ENCODE measurements around the gene PRRT3. TPM values are rescaled to one million over a fixed set of nuclear protein-coding genes. Genes with fewer than 3 reads are reported as not detected.

The PRRT3 gene
- total RNA-seq, 2 experiments from 2014 or later, result 1.4 to 4.3 TPM

DNA sequence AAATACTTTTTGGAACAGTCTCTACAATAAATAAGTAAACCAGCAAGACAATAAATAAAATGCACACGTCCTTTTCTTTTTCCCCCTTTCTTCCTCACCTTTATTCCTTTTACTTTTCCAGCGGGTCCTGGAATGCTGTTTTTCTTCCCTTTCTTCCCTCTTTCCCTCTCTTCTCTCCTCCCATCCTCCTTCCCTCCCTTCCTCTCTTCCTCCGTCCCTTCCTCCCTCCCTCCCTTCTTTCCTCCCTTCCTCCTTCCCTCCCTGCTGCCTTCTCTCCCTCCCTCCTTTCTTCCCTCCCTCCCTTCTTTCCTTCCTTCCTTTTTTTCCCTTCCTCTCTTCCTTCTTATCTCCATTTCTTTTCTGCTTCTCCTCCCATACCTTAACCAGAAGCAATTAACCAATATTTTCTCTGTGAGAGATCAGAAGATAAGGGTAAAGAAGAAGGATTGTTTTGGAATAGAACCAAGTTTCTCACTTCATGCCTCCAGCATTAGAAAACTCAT lies 52.9 kb downstream of the PRRT3 start:
- H2AFZ ChIP-seq (ENCODE audit: low read length), result no peak overlapping the region
- no peak overlapping the region for H3K27ac ChIP-seq (ENCODE audit: low read depth, low read length, poor library complexity, severe bottlenecking)
- intact Hi-C loops (cut with micrococcal nuclease; ENCODE audit: unreplicated experiment), result no loop called here
- no peak for DNase-seq (ENCODE audit: low spot score)
- CTCF ChIA-PET (ENCODE audit: unreplicated experiment), result no interaction called here
- H3K36me3 ChIP-seq (ENCODE audit: insufficient read depth, low read length), result peaks cover 20% of the 10 kb centered on the region
- H4K20me1 ChIP-seq (ENCODE audit: insufficient read depth, low read length), result no peaks in the 10 kb centered on the region
- TF ChIP-seq EZH2phosphoT487 (IDR thresholded peaks at IDR 0.05; ENCODE audit: borderline replicate concordance, low read depth, low read length) (no peak), CTCF (conservative IDR thresholded peaks at IDR 0.05; ENCODE audit: low read length) (no peak)
- 0 out of 2 replicates have a peak, but pooled peaks cover 5% of the 10 kb centered on the region for H3K79me2 ChIP-seq (ENCODE audit: insufficient read depth, low read depth, low read length)
- H3K9me2 ChIP-seq (ENCODE audit: insufficient read depth, low read length), result no peaks in the 10 kb centered on the region
- H3K9me3 ChIP-seq (ENCODE audit: low read length), result no peaks in the 10 kb centered on the region
- no TSS peak for BruUV-seq (replicated peaks)
- no peak overlapping the region for H3K4me2 ChIP-seq (ENCODE audit: low read length)
- POLR2A ChIA-PET, result no interaction called here
- no peak overlapping the region for H3K4me3 ChIP-seq (ENCODE audit: low read depth, low read length, poor library complexity, severe bottlenecking)
- H3K4me1 ChIP-seq (ENCODE audit: insufficient read depth, low read length, poor library complexity, severe bottlenecking), result peaks cover 7% of the 10 kb centered on the region

DNA sequence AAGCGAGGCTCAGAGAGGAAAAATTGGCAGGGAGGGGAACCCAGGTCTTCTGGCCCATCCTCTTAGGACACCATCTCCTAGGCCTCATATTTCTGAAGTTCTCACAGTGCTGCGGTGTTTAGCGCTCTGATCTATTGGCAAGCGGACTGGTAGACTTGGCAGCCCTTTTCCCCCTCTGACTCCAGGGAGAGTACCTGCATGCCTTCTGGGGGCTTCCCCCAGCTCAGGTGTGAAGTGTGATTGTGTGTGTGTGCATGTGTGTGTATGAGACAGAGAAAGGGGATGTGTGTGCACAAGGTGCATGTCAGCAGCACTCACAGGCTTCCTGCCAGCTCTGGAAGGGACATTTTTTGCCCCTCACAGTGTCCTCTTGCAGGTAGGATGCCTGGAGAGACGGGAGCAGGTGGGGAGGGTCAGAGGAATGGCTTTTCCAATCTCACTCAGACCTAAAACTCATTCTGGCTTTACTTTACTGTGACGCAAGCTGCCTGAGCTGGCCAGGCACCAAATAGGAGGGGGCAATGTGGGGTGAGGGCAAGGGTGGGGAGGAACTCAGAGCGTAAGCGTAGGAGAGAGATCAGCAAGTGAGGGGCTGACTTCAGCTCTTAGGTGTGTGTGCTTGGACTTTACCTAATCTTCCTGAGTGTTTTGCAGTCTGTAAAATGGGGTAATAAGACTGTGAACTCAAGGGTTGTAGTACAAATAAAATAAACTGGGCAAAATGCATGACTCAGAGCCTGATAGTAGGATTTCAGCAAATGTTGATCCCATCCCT lies 53.6 kb downstream of the PRRT3 start:
- TF ChIP-seq EZH2phosphoT487 (IDR thresholded peaks at IDR 0.05; ENCODE audit: borderline replicate concordance, low read depth, low read length) (no peak), CTCF (conservative IDR thresholded peaks at IDR 0.05; ENCODE audit: low read length) (no peak)

More for the DNA sequence above, 53.6 kb downstream of the PRRT3 start:
- Histone ChIP-seq H2AFZ (ENCODE audit: low read length) (no peak overlapping the region), H3K4me1 (ENCODE audit: insufficient read depth, low read length, poor library complexity, severe bottlenecking) (peaks cover 7% of the 10 kb centered on the region), H3K4me3 (ENCODE audit: low read depth, low read length, poor library complexity, severe bottlenecking) (no peak overlapping the region), H3K4me2 (ENCODE audit: low read length) (no peak overlapping the region), H3K36me3 (ENCODE audit: insufficient read depth, low read length) (peaks cover 26% of the 10 kb centered on the region), H3K79me2 (ENCODE audit: insufficient read depth, low read depth, low read length) (peaks cover 6% of the 10 kb centered on the region; the same call in 1 of the 2 replicates), H3K27ac (ENCODE audit: low read depth, low read length, poor library complexity, severe bottlenecking) (no peak overlapping the region), H3K9me3 (ENCODE audit: low read length) (no peaks in the 10 kb centered on the region), H3K9me2 (ENCODE audit: insufficient read depth, low read length) (no peaks in the 10 kb centered on the region), H4K20me1 (ENCODE audit: insufficient read depth, low read length) (no peaks in the 10 kb centered on the region)
- POLR2A ChIA-PET, result interaction anchor here (0.5 to 0.6 kb wide), 2 partner anchors 394 to 601 kb away, joined by 3 to 5 read pairs; no protein-coding TSS in a partner anchor
- CTCF ChIA-PET (ENCODE audit: unreplicated experiment), result no interaction called here
- no TSS peak for BruUV-seq (replicated peaks)
- no peak for DNase-seq (ENCODE audit: low spot score)
- intact Hi-C loops (cut with micrococcal nuclease; ENCODE audit: unreplicated experiment), result no loop called here

Data from OCI-LY7 (cell line).